Gastrocnemius medialis (tissue), 4 donors: ENCODE results near the gene SMG7.

ENCODE experiments used
- CTCF ChIP-seq, 5 experiments: fragments of 450-650 bp in 3 of 5; fragments of 200-600 bp in 2 of 5; sonication (generic) in 2 of 5; IDR thresholded peaks in 4 of 5; conservative IDR thresholded peaks in 1 of 5; 1 replicate in 4 of 5; 2 replicates in 1 of 5; pipeline ENCODE4 v1.5.1; 2016 to 2019; ENCODE audit warnings: antibody characterized with exemption in 5 of 5, mild to moderate bottlenecking in 3 of 5, moderate library complexity in 3 of 5
- POLR2A ChIP-seq, 2 donors: fragments of 450-650 bp; IDR thresholded peaks; one replicate each; pipeline ENCODE4 v1.6.1; 2017; ENCODE audit warnings: antibody characterized with exemption in 2 of 2, mild to moderate bottlenecking in 2 of 2, moderate library complexity in 2 of 2

DNA sequence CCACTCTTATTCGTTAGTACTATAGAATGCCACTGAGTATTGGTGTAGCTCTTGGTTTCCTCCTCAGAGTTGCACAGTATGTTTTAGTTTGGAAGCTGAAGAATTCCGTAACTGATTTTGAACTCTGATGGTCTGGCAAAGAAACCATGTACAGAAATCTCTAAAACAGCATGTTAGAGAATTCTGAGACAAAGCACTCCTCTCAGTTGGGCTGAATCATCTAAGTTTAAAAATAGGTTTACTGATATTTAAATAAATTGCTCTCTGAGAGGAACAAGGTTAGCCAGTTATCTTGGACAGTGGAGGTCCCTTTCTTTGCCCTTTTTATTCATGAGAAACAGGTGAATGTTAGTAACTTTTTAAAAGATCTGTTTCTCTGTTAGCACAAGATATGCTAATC, 74.1 kb downstream of the SMG7 start:
- no peak for TF ChIP-seq POLR2A (IDR thresholded peaks at IDR 0.05)
- TF ChIP-seq CTCF (IDR thresholded peaks at IDR 0.05 in 4 of 5, conservative IDR thresholded peaks at IDR 0.05 in 1 of 5) = no peak
